Keratinocyte (primary cell): Measurements from ENCODE around the gene FHOD3.

ENCODE experiments used
- EZH2 ChIP-seq: IDR thresholded peaks from one replicate; pipeline ENCODE4 v1.6.1; 2012; ENCODE audit warnings: inconsistent platforms, mild to moderate bottlenecking, low read length, moderate library complexity
- TF ChIP-seq, protein P1 (sequence below), 3 experiments: IDR thresholded peaks in 1 of 3; conservative IDR thresholded peaks in 1 of 3; optimal IDR thresholded peaks in 1 of 3; 2 replicates in 2 of 3; 3 replicates in 1 of 3; pipeline versions ENCODE3 to v1.5.1; 2011; ENCODE audit warnings: low read length in 3 of 3, mild to moderate bottlenecking in 3 of 3, moderate library complexity in 2 of 3, control low read depth in 1 of 3, inconsistent platforms in 1 of 3; ENCODE audit not compliant: insufficient read depth in 2 of 3; ENCODE audit errors: extremely low read depth in 1 of 3

DNA sequence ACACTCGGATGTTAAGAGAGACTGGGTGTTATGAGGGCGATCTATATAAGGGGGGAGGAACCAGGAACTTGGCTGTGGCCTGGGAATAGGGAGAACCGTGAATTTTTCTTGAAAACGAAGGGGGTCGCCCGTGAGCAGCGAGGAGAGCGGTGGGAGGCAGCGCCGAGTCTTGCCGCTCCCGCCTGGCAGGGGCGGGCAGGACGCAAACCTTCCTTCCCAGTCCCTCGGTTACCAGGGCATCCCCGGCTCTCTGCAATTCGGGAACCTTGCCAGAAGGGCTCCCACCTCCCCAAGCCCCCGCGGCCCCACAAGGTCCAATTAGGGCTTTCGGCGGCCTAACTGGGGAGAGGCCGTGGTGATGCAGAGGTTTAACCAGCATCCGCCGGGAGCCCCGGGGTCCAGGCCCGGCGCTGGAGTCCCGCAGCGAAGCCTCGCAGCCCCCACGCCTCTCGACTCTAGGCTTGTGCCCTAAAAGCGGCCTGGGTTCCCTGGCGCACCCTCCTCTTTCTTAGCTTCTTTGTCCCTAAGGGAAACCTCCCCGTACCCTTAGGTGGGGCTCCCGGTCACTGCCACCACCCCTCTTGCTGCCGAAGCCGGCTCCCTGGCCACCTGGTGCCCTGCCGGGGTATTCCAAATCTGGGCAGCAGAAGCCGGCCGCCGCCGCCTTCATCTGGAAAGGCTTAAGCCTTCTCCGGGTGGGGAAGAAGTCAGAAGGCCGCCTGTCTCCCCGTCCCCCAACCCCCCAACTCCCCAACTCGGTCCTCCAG is 680 bp upstream of the FHOD3 start:
- TF ChIP-seq, protein P1, sequence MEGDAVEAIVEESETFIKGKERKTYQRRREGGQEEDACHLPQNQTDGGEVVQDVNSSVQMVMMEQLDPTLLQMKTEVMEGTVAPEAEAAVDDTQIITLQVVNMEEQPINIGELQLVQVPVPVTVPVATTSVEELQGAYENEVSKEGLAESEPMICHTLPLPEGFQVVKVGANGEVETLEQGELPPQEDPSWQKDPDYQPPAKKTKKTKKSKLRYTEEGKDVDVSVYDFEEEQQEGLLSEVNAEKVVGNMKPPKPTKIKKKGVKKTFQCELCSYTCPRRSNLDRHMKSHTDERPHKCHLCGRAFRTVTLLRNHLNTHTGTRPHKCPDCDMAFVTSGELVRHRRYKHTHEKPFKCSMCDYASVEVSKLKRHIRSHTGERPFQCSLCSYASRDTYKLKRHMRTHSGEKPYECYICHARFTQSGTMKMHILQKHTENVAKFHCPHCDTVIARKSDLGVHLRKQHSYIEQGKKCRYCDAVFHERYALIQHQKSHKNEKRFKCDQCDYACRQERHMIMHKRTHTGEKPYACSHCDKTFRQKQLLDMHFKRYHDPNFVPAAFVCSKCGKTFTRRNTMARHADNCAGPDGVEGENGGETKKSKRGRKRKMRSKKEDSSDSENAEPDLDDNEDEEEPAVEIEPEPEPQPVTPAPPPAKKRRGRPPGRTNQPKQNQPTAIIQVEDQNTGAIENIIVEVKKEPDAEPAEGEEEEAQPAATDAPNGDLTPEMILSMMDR (optimal IDR thresholded peaks at IDR 0.05 in 1 of 3, IDR thresholded peaks at IDR 0.05 in 1 of 3, conservative IDR thresholded peaks at IDR 0.05 in 1 of 3; ENCODE audit: extremely low read depth in 1 of 3, insufficient read depth in 2 of 3, low read length in 3 of 3), result peak in 2 of 3 experiments; percentile 24 to 70
- TF ChIP-seq EZH2, result no peak
